K562 (cell line): ENCODE results near the gene SORCS2. TPM values are rescaled to one million over a fixed set of nuclear protein-coding genes. Genes with fewer than 3 reads are reported as not detected.

Experiments
- BDP1 ChIP-seq: IDR thresholded peaks from 3 replicates; pipeline ENCODE4 v1.6.1; 2011; ENCODE audit not compliant: insufficient read length, insufficient read depth
- CHD4 ChIP-seq: fragments of 200-600 bp; sonication (generic); IDR thresholded peaks from 3 replicates; pipeline ENCODE4 v1.6.1; 2012; ENCODE audit warnings: low read depth, mild to moderate bottlenecking, mixed read lengths, low read length, inconsistent platforms; ENCODE audit not compliant: insufficient read depth, insufficient replicate concordance, poor library complexity, severe bottlenecking
- CTBP1 ChIP-seq: fragments of 450-650 bp; IDR thresholded peaks from 2 replicates; pipeline ENCODE4 v1.6.1; 2016; ENCODE audit warnings: borderline replicate concordance
- DEAF1 ChIP-seq: fragments of 450-650 bp; formaldehyde crosslinking; IDR thresholded peaks from 2 replicates; pipeline ENCODE4 v1.4.0; 2020; ENCODE audit warnings: mild to moderate bottlenecking, moderate library complexity
- ETV6 ChIP-seq, 3 experiments: fragments of 150-350 bp in 1 of 3; sonication (generic) in 1 of 3; formaldehyde crosslinking in 1 of 3; IDR thresholded peaks; 2 replicates each; pipeline versions ENCODE4 v1.6.1 to v1.8.0; 2014 to 2022; ENCODE audit warnings: borderline replicate concordance in 2 of 3, low read depth in 2 of 3, antibody characterized with exemption in 1 of 3, low read length in 1 of 3, mild to moderate bottlenecking in 1 of 3, missing genetic modification reagents in 1 of 3
- GATAD2B ChIP-seq: fragments of 450-650 bp; IDR thresholded peaks from 2 replicates; pipeline ENCODE4 v1.6.1; 2017; ENCODE audit warnings: mild to moderate bottlenecking, borderline replicate concordance
- JUN ChIP-seq, 2 experiments: sonication (generic) in 1 of 2; formaldehyde crosslinking in 1 of 2; IDR thresholded peaks; 2 replicates each; pipeline versions ENCODE4 v1.6.1 to v1.8.0; 2012 to 2022; ENCODE audit warnings: borderline replicate concordance in 2 of 2, mild to moderate bottlenecking in 2 of 2, improper control_type of control experiment in 1 of 2, low read depth in 1 of 2, low read length in 1 of 2, missing genetic modification reagents in 1 of 2
- KLF13 ChIP-seq: fragments of 450-650 bp; IDR thresholded peaks from 2 replicates; pipeline ENCODE4 v1.6.1; 2016; ENCODE audit warnings: missing genetic modification characterization, low read depth, mild to moderate bottlenecking, missing compliant biosample characterization, moderate library complexity, borderline replicate concordance
- L3MBTL2 ChIP-seq: fragments of 450-650 bp; IDR thresholded peaks from 2 replicates; pipeline ENCODE4 v1.6.1; 2016; ENCODE audit warnings: mild to moderate bottlenecking, moderate library complexity
- MAFK ChIP-seq: IDR thresholded peaks from 2 replicates; pipeline ENCODE4 v1.6.1; 2011; ENCODE audit warnings: low read length, improper control_type of control experiment
- MBD2 ChIP-seq: sonication (generic); IDR thresholded peaks from 2 replicates; pipeline ENCODE4 v1.6.1; 2016; ENCODE audit warnings: low read depth, borderline replicate concordance
- MYNN ChIP-seq, 2 experiments: sonication (generic); formaldehyde crosslinking in 1 of 2; IDR thresholded peaks; 2 replicates each; pipeline versions ENCODE4 v1.5.0 to v1.6.1; 2016 to 2020; ENCODE audit warnings: antibody characterized with exemption in 1 of 2, missing genetic modification reagents in 1 of 2
- NELFE ChIP-seq: IDR thresholded peaks from 2 replicates; pipeline ENCODE4 v1.6.1; 2011; ENCODE audit warnings: mild to moderate bottlenecking; ENCODE audit not compliant: insufficient read depth, insufficient read length
- SAFB ChIP-seq: fragments of 200-400 bp; formaldehyde crosslinking; IDR thresholded peaks from 2 replicates; pipeline ENCODE4 v1.6.1; 2017; ENCODE audit warnings: low read depth, low read length, borderline replicate concordance
- SREBF2 ChIP-seq: sonication (generic); formaldehyde crosslinking; IDR thresholded peaks from 2 replicates; pipeline ENCODE4 v1.4.0; 2020; ENCODE audit warnings: mild to moderate bottlenecking, missing genetic modification reagents
- SRF ChIP-seq, 2 experiments: fragments of 250-450, 450-650 bp in 1 of 2; sonication (Bioruptor Pico) in 1 of 2; sonication (generic) in 1 of 2; formaldehyde crosslinking; IDR thresholded peaks; 2 replicates each; pipeline versions ENCODE4 v1.5.0 to v1.5.1; 2020 to 2022; ENCODE audit warnings: mild to moderate bottlenecking in 1 of 2, missing genetic modification reagents in 1 of 2
- TAF15 ChIP-seq: fragments of 200-400 bp; formaldehyde crosslinking; IDR thresholded peaks from 2 replicates; pipeline ENCODE4 v1.6.1; 2017; ENCODE audit warnings: mild to moderate bottlenecking, low read depth, low read length, moderate library complexity
- TBP ChIP-seq: optimal IDR thresholded peaks from 2 replicates; pipeline ENCODE3; 2011; ENCODE audit warnings: low read depth, low read length, improper control_type of control experiment
- TEAD4 ChIP-seq, 2 experiments: sonication (generic) in 1 of 2; formaldehyde crosslinking in 1 of 2; IDR thresholded peaks; 2 replicates each; pipeline versions ENCODE4 v1.6.1 to v1.8.0; 2012 to 2022; ENCODE audit warnings: borderline replicate concordance in 1 of 2, inconsistent platforms in 1 of 2, low read length in 1 of 2, mild to moderate bottlenecking in 1 of 2, missing genetic modification reagents in 1 of 2
- USF2 ChIP-seq: sonication (generic); formaldehyde crosslinking; IDR thresholded peaks from 2 replicates; pipeline ENCODE4 v1.5.0; 2020; ENCODE audit warnings: missing genetic modification reagents
- ZBTB34 ChIP-seq: fragments of 250-450 bp; sonication (Bioruptor Pico); IDR thresholded peaks from 2 replicates; pipeline ENCODE4 v1.8.0; 2021; ENCODE audit warnings: mild to moderate bottlenecking, moderate library complexity
- ZNF224 ChIP-seq: sonication (generic); formaldehyde crosslinking; IDR thresholded peaks from 2 replicates; pipeline ENCODE4 v1.8.0; 2022; ENCODE audit warnings: mild to moderate bottlenecking, missing genetic modification reagents
- ZNF644 ChIP-seq: fragments of 200-800 bp; sonication (Bioruptor generic); IDR thresholded peaks from 2 replicates; pipeline ENCODE4 v1.6.1; 2016; ENCODE audit warnings: low read depth, missing genetic modification characterization, missing compliant biosample characterization
- ZNF76 ChIP-seq: fragments of 250-450 bp; sonication (Bioruptor Pico); IDR thresholded peaks from 2 replicates; pipeline ENCODE4 v1.4.0; 2020; ENCODE audit warnings: mild to moderate bottlenecking, moderate library complexity, borderline replicate concordance
- polyA plus RNA-seq, 8 experiments: library from polyadenylated mRNA; depleted of rRNA in 4 of 8; stranded (reverse) in 5 of 8; unstranded in 3 of 8; fragments of >200 nt; fragmentation: Nextera tagmentation in 2 of 8; fragmentation: Illumina TruSeq in 1 of 8; extraction: Ambion mirVana in 2 of 8; extraction: Trizol in 1 of 8; gene quantifications; 2 replicates each; pipeline versions ENCODE4 v1.2.1 to v1.2.3, GENCODE V29; 2011 to 2014; ENCODE audit warnings: inconsistent platforms in 1 of 8, missing spikeins in 1 of 8
- total RNA-seq, 7 experiments: library from RNA; depleted of rRNA in 6 of 7; stranded (reverse); fragments of >200 nt in 6 of 7; fragmentation: Illumina TruSeq in 2 of 7; extraction: Trizol in 2 of 7; gene quantifications; 2 replicates each; pipeline versions ENCODE4 v1.2.1 to v1.2.3, GENCODE V29; 2011 to 2021; ENCODE audit warnings: low replicate concordance in 1 of 7

SORCS2 gene
- total and polyA plus RNA-seq, 9 of the 15 experiments (the other 6 are each of a cell fraction or from before 2014, with no cell fraction given) = not detected

- no peak for TF ChIP-seq DEAF1 (CRISPR knock-in tag)
- no peak for TF ChIP-seq TAF15
- TF ChIP-seq MBD2 = no peak
- no peak for TF ChIP-seq SAFB
- TF ChIP-seq ZNF76 (CRISPR knock-in tag) = no peak; the same call in 1 of the 2 replicates
- TF ChIP-seq JUN (IDR thresholded peaks at IDR 0.05; ENCODE audit: borderline replicate concordance, low read depth, low read length) = no peak
- TF ChIP-seq JUN (CRISPR knock-in tag; IDR thresholded peaks at IDR 0.05; ENCODE audit: borderline replicate concordance) = no peak
- TF ChIP-seq ZBTB34 (CRISPR knock-in tag) = no peak
- TF ChIP-seq MAFK = 0 out of 2 replicates have a peak, but pooled peaks have one; percentile 7
- no peak for TF ChIP-seq ZNF644 (tag)
- no peak for TF ChIP-seq BDP1
- no peak for TF ChIP-seq GATAD2B
- no peak for TF ChIP-seq SREBF2 (CRISPR knock-in tag)
- peak; percentile 35 for TF ChIP-seq USF2 (CRISPR knock-in tag)
- no peak for TF ChIP-seq CHD4
- no peak for TF ChIP-seq ETV6 (IDR thresholded peaks at IDR 0.05; ENCODE audit: borderline replicate concordance in 1 of 2, low read depth in 2 of 2, low read length in 1 of 2)
- TF ChIP-seq ETV6 (CRISPR knock-in tag; IDR thresholded peaks at IDR 0.05; ENCODE audit: borderline replicate concordance) = no peak
- no peak for TF ChIP-seq NELFE
- no peak for TF ChIP-seq SRF (CRISPR knock-in tag; IDR thresholded peaks at IDR 0.05)
- TF ChIP-seq L3MBTL2 = peak; percentile 90
- TF ChIP-seq TEAD4 (IDR thresholded peaks at IDR 0.05; ENCODE audit: low read length) = no peak
- no peak for TF ChIP-seq TEAD4 (CRISPR knock-in tag; IDR thresholded peaks at IDR 0.05; ENCODE audit: borderline replicate concordance)
- no peak for TF ChIP-seq TBP
- TF ChIP-seq ZNF224 (CRISPR knock-in tag) = no peak
- no peak for TF ChIP-seq CTBP1
- no peak for TF ChIP-seq KLF13
- no peak for TF ChIP-seq MYNN (IDR thresholded peaks at IDR 0.05)
- TF ChIP-seq MYNN (CRISPR knock-in tag; IDR thresholded peaks at IDR 0.05) = no peak
These were observed 36.7 kb upstream of the SORCS2 start (continued) for GRCh38 chr4:7155590-7156071.
